ENCODE measurements around the gene ARHGEF16. TPM values are rescaled to one million over a fixed set of nuclear protein-coding genes. Genes with fewer than 3 reads are reported as not detected.

The ARHGEF16 gene
- polyA plus RNA-seq, 1 donor: 0.80 TPM

DNA sequence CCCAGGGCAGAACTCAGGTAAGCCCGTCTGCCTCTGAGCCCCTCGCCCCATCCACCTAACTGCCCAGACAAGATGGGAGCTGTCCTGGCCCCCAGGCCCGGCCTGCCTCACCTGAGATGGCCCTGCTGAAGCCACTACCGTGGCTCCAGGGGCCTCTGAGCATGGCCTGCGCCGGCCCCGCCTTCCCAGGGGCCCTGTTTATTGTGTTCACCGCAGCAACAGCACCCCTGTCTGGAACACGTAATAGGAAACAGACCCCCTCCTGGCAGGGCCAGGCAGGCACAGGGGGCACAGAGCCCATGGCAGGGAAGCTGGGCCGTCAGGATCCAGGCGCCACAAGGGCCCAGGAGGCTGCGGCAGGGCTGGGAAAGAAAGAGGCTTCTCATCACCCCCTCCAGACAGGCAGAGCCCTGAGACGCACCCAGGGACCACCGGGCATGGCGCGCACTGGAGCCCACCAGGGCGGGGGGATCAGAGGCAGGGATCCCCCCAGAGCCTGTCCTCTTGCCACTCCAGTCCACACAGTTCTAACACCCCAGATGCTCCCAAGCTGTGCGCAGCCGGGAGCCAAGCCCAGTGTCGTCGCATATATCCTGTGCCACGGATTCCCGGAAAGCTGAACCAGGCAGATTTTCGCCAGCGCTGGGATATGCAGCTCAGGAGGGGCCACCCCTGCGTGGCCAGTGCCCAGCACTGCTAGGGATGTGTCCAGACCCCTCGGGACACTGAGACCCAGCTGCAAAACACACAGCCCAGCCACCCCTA lies 62.6 kb downstream of the ARHGEF16 start:
- no peak for DNase-seq (ENCODE audit: low read depth)

DNA sequence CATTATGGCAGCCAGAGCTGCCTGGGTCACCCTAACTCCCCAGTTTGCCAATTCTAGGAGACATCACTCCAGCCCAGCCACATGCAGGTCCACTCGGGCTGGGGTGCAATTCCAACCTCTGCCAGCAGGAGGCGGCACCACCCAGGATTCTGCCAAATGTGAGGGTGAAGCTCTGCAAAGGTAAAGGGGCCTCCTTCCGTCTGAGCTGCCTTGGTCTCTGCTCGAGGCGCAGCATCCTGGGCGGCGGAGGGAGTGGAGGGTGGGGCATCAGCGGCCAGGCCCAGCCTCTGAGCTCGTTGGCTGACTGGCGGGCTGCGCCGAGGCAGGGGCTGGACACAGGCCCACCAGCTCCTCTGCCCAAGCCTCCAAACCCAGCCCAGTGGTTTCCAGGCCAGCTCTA lies 63.8 kb downstream of the ARHGEF16 start:
- no peak for DNase-seq (ENCODE audit: low read depth)

DNA sequence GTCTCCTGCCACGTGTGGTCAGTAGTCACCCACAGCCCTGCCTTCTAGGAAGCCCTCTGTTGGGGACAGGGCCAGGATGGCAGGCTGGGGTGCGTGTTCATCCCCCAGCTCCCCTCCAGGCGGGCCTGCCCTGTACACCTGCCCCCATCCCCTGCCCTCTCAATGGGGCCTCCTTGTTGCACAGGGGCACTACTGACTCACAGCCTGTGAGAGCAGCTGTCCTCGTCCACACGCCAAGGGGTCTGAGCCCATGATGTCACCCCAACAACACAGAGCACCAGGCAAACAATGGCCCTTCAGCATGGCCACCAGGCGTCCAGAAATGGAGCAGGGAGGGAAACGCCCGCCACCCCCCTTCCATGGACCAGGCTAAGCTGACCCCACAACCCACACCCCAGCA lies 64.3 kb downstream of the ARHGEF16 start:
- no peak for DNase-seq (ENCODE audit: low read depth)

DNA sequence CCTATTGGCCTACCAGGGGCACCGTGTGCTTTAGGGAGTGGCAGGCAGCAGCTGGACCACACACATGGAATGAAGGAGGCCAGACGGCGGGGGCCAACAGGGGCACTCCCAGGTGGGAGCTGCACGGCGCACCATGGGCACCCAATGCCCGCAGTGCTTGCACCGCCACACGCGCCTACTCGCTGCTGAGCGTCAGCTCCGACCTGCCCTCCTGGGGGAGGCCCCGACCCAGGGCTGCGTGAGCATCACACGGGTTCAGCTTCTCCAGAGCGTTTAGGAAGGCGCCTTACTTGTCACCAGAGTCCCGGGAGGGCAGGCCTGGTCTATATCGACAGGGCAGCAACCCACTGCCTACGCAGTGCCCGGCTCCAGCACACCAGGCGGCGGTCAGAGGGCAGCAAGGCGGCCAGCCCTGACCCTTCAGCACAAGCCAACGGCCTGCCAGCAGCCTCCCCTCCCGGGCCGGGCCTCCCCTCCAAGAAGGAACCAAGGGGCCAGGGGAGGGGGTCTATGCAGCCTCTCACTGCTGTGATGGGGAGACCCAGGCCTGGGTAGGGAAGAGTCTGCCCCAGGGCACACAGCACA lies 64.9 kb downstream of the ARHGEF16 start:
- no peak for DNase-seq (ENCODE audit: low read depth)

DNA sequence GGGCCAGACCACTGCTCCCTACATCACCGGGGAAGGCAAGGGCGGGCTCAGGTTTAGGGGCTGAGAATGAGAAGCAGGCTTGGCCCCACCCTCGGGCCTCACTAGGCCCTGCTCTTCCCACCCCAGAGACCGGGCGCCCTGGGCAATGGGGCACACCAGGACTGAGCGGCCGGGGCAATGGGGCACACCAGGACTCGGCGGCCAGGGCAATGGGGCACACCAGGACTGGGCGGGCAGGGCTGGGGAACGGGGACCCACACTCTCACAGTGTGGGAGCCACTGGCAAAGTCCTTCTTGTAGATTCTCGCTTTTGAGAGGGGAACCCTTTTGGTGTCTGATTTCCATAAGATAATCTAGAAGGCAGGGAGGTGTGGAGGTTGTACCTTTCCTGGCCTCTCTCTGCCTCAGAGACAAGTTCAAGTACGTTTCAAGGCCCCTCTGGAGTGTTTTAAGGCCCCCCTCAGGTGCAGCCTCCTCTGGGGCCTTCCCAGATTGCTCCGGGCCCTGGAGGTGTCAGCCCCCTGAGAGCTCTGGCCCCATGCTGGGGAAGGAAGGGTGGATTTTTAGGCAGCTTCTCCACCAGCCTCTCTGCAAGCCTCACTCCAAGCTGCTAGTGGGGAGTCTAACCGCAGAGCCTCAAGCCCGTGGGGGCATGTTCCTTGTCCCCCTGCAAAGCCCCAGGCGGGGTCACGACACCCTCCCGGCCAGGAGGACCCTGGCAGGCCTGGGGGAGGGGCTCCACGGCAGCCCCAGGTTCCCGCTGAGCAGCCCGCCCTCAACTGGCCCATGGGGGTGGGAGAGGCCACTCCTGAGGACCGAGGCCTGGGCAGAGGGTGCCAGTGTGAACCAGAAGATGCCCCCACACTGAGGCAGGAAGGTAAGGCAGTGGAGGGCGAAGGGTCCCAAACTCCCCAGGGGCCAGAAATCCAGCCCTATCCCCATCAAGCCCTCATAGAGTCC lies 66.2 kb downstream of the ARHGEF16 start:
- no peak for DNase-seq (ENCODE audit: low read depth)

DNA sequence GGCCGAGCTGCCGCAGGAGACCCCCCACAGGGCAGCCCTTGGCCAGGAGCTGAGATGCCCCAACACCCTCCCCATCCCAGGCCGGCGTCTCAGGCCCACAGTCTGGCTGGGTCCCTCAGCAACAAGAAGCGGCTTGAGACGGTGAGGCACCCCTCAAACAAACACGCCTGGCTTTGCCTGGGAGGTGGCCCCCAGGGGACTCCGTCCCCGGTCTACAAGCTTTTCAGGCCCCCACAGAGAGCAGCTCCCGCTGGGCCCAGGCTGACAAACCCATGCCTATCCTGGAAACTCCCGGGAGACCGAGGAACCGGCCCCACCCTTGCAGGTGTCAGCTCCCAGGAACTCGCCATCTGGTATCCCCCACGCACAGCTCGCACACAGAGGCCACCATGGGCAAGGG lies 67.0 kb downstream of the ARHGEF16 start:
- DNase-seq (ENCODE audit: low read depth): no peak

DNA sequence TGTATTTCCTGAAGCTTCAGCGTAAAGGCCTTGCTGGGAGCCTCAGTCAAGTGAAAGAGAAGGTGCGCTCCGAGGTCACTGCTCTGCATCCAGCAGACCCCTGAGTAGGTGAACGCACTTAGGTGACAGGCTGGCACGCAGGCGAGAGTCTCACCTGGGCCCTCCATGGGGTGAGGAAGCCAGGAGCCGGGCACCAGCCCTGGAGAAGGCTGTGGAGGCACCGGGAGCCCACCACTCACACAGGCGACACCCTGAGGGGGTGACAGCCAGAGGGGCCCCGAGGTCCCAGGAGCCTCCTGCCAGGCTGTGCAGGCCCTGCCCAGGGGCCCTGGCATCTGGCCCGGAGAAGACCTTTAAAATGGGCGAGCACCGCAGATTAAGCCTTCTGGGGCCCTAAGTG lies 67.6 kb downstream of the ARHGEF16 start:
- no peak for DNase-seq (ENCODE audit: low read depth)

DNA sequence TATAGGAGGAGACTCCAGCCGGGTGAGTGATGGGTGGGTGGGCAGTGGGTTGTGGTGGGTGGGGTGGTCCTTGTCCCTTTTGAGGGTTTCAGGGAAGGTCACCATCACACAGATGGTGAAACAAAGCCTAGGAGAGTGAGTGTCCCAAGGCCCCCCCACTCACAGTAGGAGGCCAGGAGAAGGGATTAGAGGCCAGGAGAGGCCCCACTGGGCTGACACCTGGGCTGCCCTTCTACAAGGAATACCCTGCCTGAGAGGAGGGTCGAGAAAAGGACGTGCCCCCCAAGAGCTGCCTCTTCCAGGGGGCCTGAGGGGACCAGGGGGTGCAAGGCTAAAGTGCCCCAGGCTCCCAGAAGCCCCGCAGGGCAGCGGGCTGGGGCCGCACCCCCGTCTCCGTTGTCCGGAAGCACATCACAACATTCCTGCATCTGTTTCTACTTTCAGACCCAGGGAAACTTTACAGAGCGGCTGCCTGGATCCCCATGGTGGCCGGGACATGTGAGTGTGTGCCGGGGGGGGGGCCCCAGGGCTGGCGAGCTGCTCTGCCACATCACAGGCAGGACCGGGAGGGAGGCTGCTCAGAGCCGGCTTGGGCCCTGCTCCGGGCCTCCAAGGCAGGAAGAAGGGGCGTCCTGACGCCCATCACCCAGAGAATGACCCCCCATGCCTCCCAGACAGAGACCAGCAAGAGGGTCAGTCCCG lies 68.2 kb downstream of the ARHGEF16 start:
- no peak for DNase-seq (ENCODE audit: low read depth)

DNA sequence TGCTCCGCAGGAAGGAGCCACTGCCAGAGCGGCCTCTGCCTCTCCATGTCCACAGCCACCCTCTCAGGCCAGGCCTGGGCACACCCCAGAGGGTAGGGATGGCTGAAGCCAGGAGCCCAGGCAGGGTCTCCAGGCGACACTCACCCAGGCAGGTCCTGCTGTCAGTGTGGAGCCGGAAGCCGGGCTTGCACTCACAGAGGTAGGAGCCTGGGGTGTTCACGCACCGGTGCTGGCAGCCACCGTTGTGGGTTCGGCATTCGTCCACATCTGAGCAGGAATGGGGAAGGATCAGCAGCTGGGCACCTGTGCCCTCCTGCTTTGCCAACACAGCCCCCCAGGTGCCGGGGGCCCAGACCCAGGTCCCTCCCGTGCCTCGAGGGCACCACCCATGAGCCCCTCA lies 69.5 kb downstream of the ARHGEF16 start:
- no peak for DNase-seq (ENCODE audit: low read depth)

DNA sequence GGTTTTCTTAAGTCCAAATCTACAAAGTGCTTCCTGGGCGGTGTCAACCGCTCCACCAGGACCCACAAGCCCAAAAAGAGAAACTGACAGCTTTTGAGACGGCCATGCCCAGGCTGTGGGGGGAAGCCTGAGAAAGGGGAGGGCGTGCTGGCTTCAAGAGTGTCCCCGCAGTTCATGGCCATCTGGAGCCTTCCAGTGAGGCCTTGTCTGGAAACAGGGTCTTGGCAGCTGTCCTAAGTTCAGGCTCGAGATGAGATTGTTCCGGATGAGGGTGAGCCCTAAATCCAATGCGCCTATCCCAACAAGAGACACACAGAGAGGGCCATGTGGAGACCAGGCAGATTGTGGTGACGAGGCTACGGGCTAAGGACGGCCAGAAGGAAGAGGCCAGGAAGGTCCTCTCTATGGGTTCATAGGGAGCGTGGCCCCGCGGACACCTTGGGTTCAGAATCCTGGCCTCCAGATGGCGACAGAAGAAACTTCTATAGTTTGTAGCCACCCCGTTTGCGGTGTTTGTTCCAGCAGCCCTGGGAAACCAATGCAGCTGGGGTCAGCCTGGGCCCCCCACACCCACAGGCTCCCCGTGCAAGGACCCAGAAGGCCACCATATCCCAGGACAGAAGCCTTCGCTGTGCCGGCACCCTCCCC lies 70.2 kb downstream of the ARHGEF16 start:
- no peak for DNase-seq (ENCODE audit: low read depth)

DNA sequence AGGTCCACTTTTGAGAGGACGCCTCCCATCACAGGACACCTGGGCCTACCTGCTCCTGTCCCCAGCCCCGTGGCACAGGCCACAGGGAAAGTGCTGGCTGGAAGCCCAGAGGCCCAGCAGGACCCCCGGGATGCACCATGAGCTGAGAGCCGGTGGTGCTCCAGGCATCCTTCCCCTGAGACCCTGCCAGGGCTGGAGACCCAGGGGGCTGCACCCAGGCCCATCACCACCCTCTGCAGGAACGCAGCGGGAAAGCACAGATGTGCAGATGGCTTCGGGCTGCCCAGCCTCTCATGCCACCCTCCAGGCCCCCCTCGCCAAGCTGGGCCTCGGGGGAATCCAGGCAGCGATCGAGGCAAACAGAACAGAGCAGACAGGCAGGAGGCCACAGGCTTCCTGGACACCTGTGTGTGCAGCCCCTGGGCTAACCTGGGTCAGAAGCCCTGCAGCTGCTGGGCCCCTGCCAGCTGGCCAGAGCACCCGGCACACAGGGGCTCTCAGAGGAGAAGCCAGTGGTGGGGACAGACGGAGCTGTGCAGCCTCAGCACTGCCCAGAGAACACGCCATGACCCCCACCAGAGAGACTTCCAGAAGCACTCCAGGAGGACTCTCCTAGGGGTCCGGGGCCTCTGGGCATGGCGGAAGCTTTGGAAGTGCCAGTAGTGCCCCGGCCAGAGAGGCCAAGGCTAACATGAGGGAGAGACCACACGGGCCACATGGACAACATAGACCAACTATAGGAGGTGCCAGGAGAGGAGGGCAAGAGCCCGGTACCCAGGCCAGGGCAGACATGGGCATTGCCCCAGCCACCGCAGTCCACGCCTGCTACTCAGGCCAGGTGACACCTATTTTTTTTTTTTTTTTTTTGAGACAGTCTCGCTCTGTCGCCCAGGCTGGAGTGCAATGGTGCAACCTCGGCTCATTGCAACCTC lies 71.4 kb downstream of the ARHGEF16 start:
- DNase-seq (ENCODE audit: low read depth): no peak

DNA sequence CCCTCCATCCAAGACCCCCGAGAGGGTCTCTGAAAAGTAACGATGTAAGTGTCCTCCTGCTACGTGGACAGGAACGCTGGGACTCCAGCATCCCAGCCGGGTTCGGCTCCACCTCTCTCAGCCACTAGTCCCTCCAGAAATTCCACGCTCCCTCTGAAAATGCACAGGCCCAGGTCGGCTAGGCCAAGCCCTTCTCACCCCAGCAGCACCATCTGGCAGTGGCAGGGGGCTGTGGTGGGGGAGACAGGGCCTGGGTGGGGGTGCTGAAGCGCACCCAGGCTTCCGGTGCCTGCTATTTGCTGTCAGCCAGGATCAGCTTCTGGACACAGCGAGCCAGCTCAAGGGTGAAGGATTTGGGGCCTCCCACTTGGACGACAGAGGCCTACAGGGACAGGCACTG lies 73.3 kb downstream of the ARHGEF16 start:
- DNase-seq (ENCODE audit: low read depth): no peak

DNA sequence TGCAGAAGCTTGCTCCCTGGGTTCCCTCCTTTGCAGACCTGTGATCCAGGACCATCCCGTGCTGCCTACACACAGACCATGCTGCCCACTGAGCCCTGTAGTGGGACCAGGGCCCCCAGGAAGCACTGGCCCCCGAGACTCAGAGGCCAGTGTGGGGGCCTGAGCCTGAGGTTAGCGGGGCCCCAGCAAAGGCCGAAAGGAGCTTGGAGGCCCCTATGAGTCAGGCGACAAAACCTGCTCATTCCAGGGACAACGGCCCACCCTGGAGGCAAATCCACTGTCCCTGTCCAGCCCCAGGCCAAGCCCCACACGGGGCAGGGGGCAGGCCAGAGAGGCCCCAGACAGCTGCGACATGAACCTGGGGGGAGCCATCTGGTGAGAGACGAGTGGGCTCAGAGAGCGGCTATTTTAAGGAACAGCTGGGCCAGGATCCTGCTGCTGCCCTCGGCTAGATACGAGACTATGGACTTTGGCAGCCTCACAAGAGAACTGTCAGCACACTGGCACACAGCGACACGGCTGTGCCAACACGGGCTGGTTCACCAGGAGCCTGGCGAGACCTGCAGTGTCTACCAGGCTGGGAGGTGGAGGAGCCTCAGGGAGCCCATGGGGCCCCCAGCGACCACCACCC lies 74.7 kb downstream of the ARHGEF16 start:
- no peak for DNase-seq (ENCODE audit: low read depth)

DNA sequence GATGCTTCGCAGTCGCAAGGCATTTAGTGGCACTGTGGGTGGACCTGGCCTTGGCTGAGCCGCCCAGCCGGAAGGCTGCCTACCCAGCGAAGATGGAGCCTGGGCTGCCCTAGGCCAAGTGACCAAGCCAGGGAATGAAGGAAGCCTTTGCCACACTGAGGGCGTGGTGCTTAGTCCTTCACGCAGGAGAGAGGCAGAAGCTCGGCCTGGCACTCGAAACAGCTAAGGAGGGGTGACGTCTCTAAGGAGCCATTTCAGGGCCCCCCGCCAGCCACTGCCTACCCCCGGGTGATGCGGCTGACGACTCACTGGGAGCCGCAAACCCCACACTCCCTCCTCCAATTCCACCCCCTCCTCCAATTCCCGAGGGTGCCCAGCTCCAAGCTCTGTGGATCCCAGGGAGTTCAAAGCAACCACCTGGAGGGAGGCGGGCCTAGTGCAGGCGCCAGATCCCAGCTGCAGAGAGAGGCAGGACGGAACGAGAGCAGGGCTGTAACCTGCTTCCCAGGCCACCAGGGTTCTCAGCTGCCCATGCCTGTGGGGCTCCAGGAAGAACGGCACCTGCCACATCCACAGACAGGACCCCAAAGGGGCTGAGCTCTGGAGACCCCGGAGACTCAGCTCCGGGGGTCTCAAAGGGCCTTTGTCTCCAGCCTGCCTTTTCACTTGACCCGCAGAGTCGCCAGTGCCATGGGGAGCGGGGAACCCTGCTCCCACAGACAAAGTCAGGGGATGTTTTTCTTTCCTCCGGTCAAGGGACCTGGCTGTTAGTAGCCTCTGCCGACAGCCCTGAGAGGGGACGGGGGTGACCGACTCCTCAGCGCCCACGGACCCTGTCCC lies 75.8 kb downstream of the ARHGEF16 start:
- DNase-seq (ENCODE audit: low read depth): no peak

Other genes starting within 250 kb of the ARHGEF16 start
- 10.2 TPM for gene MEGF6, start 156.8 kb downstream of the ARHGEF16 start, polyA plus RNA-seq (ENCODE audit: insufficient read length)
- 28.5 TPM for gene TPRG1L, start 170.3 kb downstream of the ARHGEF16 start, polyA plus RNA-seq (ENCODE audit: insufficient read length)
- gene WRAP73, start 195.4 kb downstream of the ARHGEF16 start, polyA plus RNA-seq (ENCODE audit: insufficient read length): 10.4 TPM
- gene TP73, start 197.9 kb downstream of the ARHGEF16 start, polyA plus RNA-seq (ENCODE audit: insufficient read length): 1.0 TPM